HG03442 (cell line): Measurements from ENCODE around the gene NEURL1.
"Not testable (repeated sequence)": the region's sequence is repeated elsewhere in the genome, so short reads cannot be mapped to it uniquely, and the experiment has no call there.

ENCODE experiments used
- ATAC-seq: cut with Tn5 transposase; IDR thresholded peaks from one replicate; pipeline ENCODE4 v1.9.1; 2021; ENCODE audit warnings: mild to moderate bottlenecking, moderate library complexity; ENCODE audit not compliant: unreplicated experiment

Gene NEURL1

GRCh38 chr10:103513380-103514060 lies 20.0 kb downstream of the NEURL1 start:
- no peak for ATAC-seq

DNA sequence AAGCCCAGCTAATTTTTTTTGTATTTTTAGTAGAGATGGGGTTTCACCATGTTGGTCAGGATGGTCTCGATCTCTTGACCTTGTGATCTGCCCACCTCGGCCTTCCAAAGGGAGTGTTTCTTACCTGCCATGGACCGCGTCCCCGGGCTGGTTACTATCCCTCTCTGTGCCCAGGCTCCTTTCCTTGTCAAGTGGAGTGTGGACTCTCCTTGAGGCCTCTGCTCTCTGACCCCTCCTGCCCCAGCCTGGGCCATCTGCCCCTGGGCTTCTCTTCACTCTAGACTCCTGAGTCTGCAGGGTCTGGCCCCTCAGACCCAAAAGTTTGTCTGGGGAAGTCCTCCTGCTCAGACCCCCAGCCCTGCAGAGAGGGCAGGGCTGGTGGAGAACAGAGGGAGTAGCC lies 20.7 kb downstream of the NEURL1 start:
- no peak for ATAC-seq

DNA sequence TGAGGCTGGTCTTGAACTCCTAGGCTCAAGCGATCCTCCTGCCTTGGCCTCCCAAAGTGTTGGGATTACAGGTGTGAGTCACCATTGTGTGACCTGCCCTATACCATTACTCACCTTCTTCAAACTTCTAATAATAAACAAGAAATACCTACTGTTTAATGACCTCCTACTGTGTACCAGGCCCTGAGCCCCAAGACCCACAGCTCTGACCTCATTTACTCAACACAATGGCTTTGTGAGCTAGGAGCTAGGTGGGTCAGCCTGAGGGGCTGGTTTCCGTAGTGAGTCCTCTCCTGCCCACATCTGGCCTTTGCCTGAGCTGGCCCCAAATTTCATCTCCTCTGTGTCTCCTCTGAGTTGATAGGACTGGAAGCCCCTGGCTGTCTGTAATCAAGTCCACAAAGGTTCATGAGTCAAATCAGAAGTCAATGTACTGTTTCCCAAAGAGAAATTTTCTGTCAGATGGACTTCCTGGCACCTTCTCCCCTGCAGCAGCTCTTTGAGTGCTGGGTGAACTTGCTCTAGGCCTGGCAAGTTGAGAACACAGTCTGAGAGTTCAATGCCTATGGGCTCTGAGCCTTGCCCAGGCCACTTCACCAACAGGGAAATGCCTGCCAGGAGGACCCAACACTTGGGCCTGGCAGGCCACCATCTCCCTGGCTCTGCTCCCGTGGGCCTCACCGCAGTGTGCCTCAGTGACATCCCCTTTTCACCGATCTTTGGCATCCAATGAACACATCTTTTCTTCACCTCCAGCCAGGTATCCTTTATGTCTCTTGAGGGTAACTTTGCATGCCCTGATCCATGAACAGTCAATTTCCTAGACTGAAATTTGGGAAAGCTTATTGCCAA lies 24.0 kb downstream of the NEURL1 start:
- no peak for ATAC-seq

DNA sequence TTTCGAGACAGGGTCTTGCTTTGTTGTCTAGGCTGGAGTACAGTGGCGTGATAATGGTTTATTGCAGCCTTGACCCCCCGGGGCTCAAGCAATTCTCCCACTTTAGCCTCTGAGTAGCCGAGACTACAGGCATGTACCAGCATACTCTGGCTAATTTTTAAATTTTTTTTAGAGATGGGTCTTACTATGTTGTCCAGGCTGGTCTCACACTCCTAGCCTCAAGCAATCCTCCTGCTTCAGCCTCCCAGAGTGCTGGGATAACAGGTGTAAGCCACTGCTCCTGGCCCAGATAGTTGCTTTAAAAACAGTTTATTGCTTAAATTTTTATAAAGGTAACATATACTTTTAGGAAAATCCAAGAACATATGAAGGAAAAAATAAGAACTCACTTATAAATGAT lies 26.3 kb downstream of the NEURL1 start:
- no peak for ATAC-seq

- not testable (repeated sequence) for ATAC-seq
These were observed 28.5 kb downstream of the NEURL1 start for GRCh38 chr10:103522006-103522405.

GRCh38 chr10:103523683-103524082 lies 30.2 kb downstream of the NEURL1 start:
- no peak for ATAC-seq

GRCh38 chr10:103525901-103526300 lies 32.4 kb downstream of the NEURL1 start:
- no peak for ATAC-seq

GRCh38 chr10:103527476-103527875 lies 34.0 kb downstream of the NEURL1 start:
- not testable (repeated sequence) for ATAC-seq

- no peak for ATAC-seq
These were observed 35.0 kb downstream of the NEURL1 start for GRCh38 chr10:103528549-103528948.

GRCh38 chr10:103529539-103529938 lies 36.0 kb downstream of the NEURL1 start:
- ATAC-seq, result no peak

GRCh38 chr10:103533827-103534226 lies 40.3 kb downstream of the NEURL1 start:
- no peak for ATAC-seq

- no peak for ATAC-seq
These were observed 41.4 kb downstream of the NEURL1 start for GRCh38 chr10:103534621-103535498.

- ATAC-seq, result no peak
These were observed 42.1 kb downstream of the NEURL1 start for GRCh38 chr10:103535595-103535994.

GRCh38 chr10:103539751-103540150 lies 46.2 kb downstream of the NEURL1 start:
- ATAC-seq, result no peak

DNA sequence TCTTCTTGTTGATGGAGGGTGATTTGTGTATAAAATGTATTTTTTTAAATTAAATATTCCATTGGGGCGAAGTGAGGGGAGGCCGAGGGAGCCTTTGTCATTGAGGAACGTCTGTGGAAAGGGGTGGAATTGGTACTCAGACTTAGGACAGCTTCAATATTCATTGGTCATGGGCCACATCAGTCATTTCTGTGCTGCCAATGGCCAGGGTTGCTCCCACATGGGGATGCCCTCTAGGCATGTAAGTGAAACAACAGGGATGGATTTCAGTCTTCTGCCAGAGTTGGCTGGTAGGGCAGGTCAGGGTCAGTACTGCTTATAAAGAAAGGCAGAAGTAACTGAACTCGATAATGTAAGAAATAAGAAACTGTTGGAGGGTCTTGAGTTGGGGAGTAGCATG lies 47.2 kb downstream of the NEURL1 start:
- no peak for ATAC-seq

DNA sequence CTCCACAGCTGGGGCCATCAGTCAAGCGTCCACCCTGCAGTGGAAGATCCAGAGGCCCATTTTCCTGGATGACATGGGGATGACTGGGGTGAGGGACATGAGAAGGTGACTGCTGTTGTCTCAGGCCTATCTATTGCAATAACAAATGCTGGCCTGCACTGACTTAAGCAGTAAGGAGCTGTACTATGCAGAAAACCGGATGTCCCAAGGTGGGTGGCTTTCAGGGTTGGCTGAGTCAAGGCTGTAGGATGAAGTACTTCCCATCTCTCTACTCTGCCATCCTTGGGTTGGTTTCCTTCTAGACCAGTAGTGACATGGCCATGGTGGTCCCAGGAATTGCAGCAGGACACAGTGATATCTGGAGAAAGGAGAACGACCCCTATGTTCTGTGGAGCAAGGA lies 48.1 kb downstream of the NEURL1 start:
- ATAC-seq, result no peak

DNA sequence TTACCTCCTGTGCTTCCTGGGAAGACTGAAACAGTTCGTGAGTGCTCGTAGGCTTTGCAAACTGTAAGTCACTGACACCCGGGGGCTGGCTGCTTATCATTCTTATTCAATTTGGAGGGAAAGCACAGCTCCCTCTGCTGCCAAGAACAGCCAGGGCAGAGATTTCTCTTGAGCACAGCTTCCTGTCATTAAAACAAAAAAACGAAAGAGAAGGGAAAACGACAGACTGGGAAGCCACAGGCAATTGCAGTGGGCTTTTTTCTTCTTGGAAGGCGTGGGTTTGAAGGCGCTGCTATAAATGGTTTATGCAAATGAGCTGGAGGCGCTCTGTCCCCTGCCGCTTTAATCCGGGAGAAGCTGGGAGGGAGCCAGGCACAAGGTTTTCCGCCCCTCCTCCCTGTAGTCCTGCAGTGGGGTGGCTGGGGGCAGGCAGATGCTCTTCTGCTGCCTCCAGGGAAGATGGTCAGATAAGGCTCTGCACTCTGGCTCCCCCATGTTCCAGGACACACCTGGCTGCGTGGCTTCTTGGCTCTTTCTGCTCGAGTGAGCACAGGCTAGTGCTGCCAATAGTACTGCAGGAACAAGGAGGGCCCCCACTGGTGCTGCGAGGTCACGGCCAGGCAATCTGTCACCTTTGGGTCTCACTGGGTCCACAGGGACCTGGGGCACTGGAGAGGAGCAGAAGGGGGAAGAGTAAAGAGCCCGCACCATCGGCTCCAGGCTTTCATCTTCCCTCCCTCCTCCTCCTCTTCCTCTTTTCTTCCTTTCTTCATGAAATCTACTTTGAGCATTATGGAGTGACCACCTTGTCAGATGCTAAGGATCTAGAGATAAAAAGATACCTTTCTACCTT lies 49.5 kb downstream of the NEURL1 start:
- no peak for ATAC-seq

GRCh38 chr10:103543617-103544525 lies 50.4 kb downstream of the NEURL1 start:
- ATAC-seq, result no peak

GRCh38 chr10:103544657-103545310 lies 51.3 kb downstream of the NEURL1 start:
- ATAC-seq, result no peak
